Embryonic facial prominence (tissue), 1 donor: ENCODE results near the gene ALDH6A1.
"Not testable (repeated sequence)": the region's sequence is repeated elsewhere in the genome, so short reads cannot be mapped to it uniquely, and the experiment has no call there.

Experiments used
- DNase-seq: peaks from one replicate; pipeline ENCODE4 v3.0.0-alpha.2; 2016; ENCODE audit errors: extremely low spot score

ALDH6A1 gene

GRCh38 chr14:74084277-74085046 is at the start of gene ALDH6A1, which contains the start of gene LIN52:
Gene ALDH6A1 (minus strand): TSS chr14:74084453. CDS start chr14:74084394, 59 bp downstream.
Gene LIN52 (plus strand): TSS chr14:74084956. CDS start chr14:74084975, 19 bp downstream.
- DNase-seq = peak; percentile 100

- no peak for DNase-seq
These were observed 43.4 kb upstream of the ALDH6A1 start for GRCh38 chr14:74127634-74128033.

- DNase-seq = no peak
These were observed 42.2 kb upstream of the ALDH6A1 start for GRCh38 chr14:74126315-74127013.

GRCh38 chr14:74125487-74125886 is 41.2 kb upstream of the ALDH6A1 start:
- DNase-seq = not testable (repeated sequence)

- peak; percentile 64 for DNase-seq
These were observed 27.4 kb upstream of the ALDH6A1 start for GRCh38 chr14:74111395-74112216.

- no peak for DNase-seq
These were observed 25.1 kb upstream of the ALDH6A1 start for GRCh38 chr14:74109369-74109768.

GRCh38 chr14:74105381-74105780 is 21.1 kb upstream of the ALDH6A1 start:
- DNase-seq = no peak

- DNase-seq = no peak
These were observed 5.2 kb upstream of the ALDH6A1 start for GRCh38 chr14:74089251-74090020.

- no peak for DNase-seq
These were observed 1.6 kb upstream of the ALDH6A1 start for GRCh38 chr14:74085828-74086227.

- peak; percentile 14 for DNase-seq
These were observed 889 bp upstream of the ALDH6A1 start for GRCh38 chr14:74085047-74085637.

- no peak for DNase-seq
These were observed 423 bp downstream of the ALDH6A1 start for GRCh38 chr14:74083784-74084276.

- DNase-seq = no peak
These were observed 1.1 kb downstream of the ALDH6A1 start for GRCh38 chr14:74083161-74083560.

GRCh38 chr14:74081491-74081890 is 2.8 kb downstream of the ALDH6A1 start:
- no peak for DNase-seq

GRCh38 chr14:74080820-74081460 is 3.3 kb downstream of the ALDH6A1 start:
- DNase-seq = no peak

GRCh38 chr14:74077401-74077800 is 6.9 kb downstream of the ALDH6A1 start:
- no peak for DNase-seq

GRCh38 chr14:74065746-74066575 is 18.3 kb downstream of the ALDH6A1 start:
- no peak for DNase-seq

GRCh38 chr14:74064883-74065282 is 19.4 kb downstream of the ALDH6A1 start:
- DNase-seq = no peak

GRCh38 chr14:74064426-74064825 is 19.8 kb downstream of the ALDH6A1 start:
- no peak for DNase-seq

GRCh38 chr14:74062809-74063150 is 21.5 kb downstream of the ALDH6A1 start:
- DNase-seq = no peak
